DND-41 (cell line): ENCODE data around the gene VWA3B.

Experiments
- ATAC-seq: fragments of 200-7000 bp; cut with Tn5 transposase; 3 replicates; pipeline ENCODE4 v1.9.1; 2021; ENCODE audit warnings: low read depth; ENCODE audit not compliant: insufficient read depth
- DNase-seq: peaks from one replicate; pipeline ENCODE4 v3.0.0-alpha.2; 2020
- H2AFZ ChIP-seq: 2 replicates; pipeline ENCODE4 v1.6.0; 2012; ENCODE audit warnings: low read depth, low read length
- H3K27ac ChIP-seq: 2 replicates; pipeline ENCODE4 v1.5.1; 2012; ENCODE audit warnings: low read length, inconsistent platforms
- H3K27me3 ChIP-seq: fragments of 200-600 bp; sonication (generic); 2 replicates; pipeline ENCODE4 v1.6.0; 2012; ENCODE audit warnings: low read length, mild to moderate bottlenecking, inconsistent platforms; ENCODE audit not compliant: insufficient read depth, poor library complexity
- H3K36me3 ChIP-seq: 2 replicates; pipeline ENCODE4 v1.5.1; 2012; ENCODE audit warnings: low read length, inconsistent platforms; ENCODE audit not compliant: insufficient read depth
- H3K4me1 ChIP-seq: 2 replicates; pipeline ENCODE4 v1.5.1; 2012; ENCODE audit warnings: mild to moderate bottlenecking, low read length; ENCODE audit not compliant: insufficient read depth
- H3K4me2 ChIP-seq: 2 replicates; pipeline ENCODE4 v1.6.0; 2012; ENCODE audit warnings: mild to moderate bottlenecking, moderate library complexity, low read length, inconsistent platforms; ENCODE audit not compliant: insufficient read depth
- H3K4me3 ChIP-seq, 2 experiments: fragments of 200-600 bp in 1 of 2; shearing (Covaris generic) in 1 of 2; 2 replicates each; pipeline ENCODE4 v1.5.1; 2012 to 2016; ENCODE audit warnings: inconsistent platforms in 2 of 2, low read length in 2 of 2, mild to moderate bottlenecking in 2 of 2, low read depth in 1 of 2, moderate library complexity in 1 of 2
- H3K79me2 ChIP-seq: 2 replicates; pipeline ENCODE4 v1.6.0; 2012; ENCODE audit warnings: low read length, inconsistent platforms; ENCODE audit not compliant: insufficient read depth
- H3K9ac ChIP-seq: 2 replicates; pipeline ENCODE4 v1.6.0; 2012; ENCODE audit warnings: low read depth, mild to moderate bottlenecking, inconsistent platforms, low read length, moderate library complexity
- H3K9me3 ChIP-seq: 2 replicates; pipeline ENCODE4 v1.5.1; 2012; ENCODE audit warnings: low read length, moderate library complexity, mild to moderate bottlenecking, inconsistent platforms; ENCODE audit not compliant: insufficient read depth, severe bottlenecking
- H4K20me1 ChIP-seq: 2 replicates; pipeline ENCODE4 v1.6.0; 2012; ENCODE audit warnings: low read length; ENCODE audit not compliant: insufficient read depth
- CTCF ChIP-seq: IDR thresholded peaks from 2 replicates; pipeline ENCODE4 v1.5.1; 2012; ENCODE audit warnings: borderline replicate concordance, low read length, moderate library complexity, mild to moderate bottlenecking; ENCODE audit not compliant: poor library complexity, severe bottlenecking; ENCODE audit errors: extremely low read depth
- EZH2 ChIP-seq: IDR thresholded peaks from 3 replicates; pipeline ENCODE4 v1.6.1; 2012; ENCODE audit warnings: borderline replicate concordance, low read depth, mild to moderate bottlenecking, moderate library complexity, low read length, inconsistent platforms; ENCODE audit not compliant: severe bottlenecking

Gene VWA3B

GRCh38 chr2:98148595-98149332 lies 61.8 kb downstream of the VWA3B start:
- ATAC-seq (no peak), DNase-seq (no peak)
- H3K9me3 ChIP-seq = no peaks in the 10 kb centered on the region
- H3K27ac ChIP-seq = no peak overlapping the region
- no peaks in the 10 kb centered on the region for H3K36me3 ChIP-seq
- no peaks in the 10 kb centered on the region for H3K79me2 ChIP-seq
- H4K20me1 ChIP-seq = no peaks in the 10 kb centered on the region
- no peak overlapping the region for H3K9ac ChIP-seq
- no peak overlapping the region for H2AFZ ChIP-seq
- peak overlapping the region; percentile 41 for H3K4me2 ChIP-seq
- TF ChIP-seq EZH2 = no peak
- TF ChIP-seq CTCF = no peak
- no peak overlapping the region for H3K4me3 ChIP-seq
- no peaks in the 10 kb centered on the region for H3K27me3 ChIP-seq
- H3K4me1 ChIP-seq = peaks cover 9% of the 10 kb centered on the region; the same call in 1 of the 2 replicates

- no peak overlapping the region for H2AFZ ChIP-seq
- H3K36me3 ChIP-seq = no peaks in the 10 kb centered on the region
- TF ChIP-seq EZH2 = no peak
- no peak for TF ChIP-seq CTCF
- no peaks in the 10 kb centered on the region for H3K9me3 ChIP-seq
- H3K4me1 ChIP-seq = peaks cover 9% of the 10 kb centered on the region; the same call in 1 of the 2 replicates
- ATAC-seq (peak; percentile 98), DNase-seq (peak; percentile 56)
- peak overlapping the region; percentile 41 for H3K4me2 ChIP-seq
- no peaks in the 10 kb centered on the region for H3K79me2 ChIP-seq
- no peak overlapping the region for H3K9ac ChIP-seq
- no peak overlapping the region for H3K27ac ChIP-seq
- H3K4me3 ChIP-seq = no peak overlapping the region
- no peaks in the 10 kb centered on the region for H4K20me1 ChIP-seq
- no peaks in the 10 kb centered on the region for H3K27me3 ChIP-seq
Measured at GRCh38 chr2:98149333-98149697, 62.3 kb downstream of the VWA3B start.

GRCh38 chr2:98153481-98153880 lies 66.5 kb downstream of the VWA3B start:
- Histone ChIP-seq H3K4me2 (no peak overlapping the region), H3K27me3 (no peaks in the 10 kb centered on the region), H3K4me1 (peaks cover 9% of the 10 kb centered on the region; the same call in 1 of the 2 replicates), H3K9ac (no peak overlapping the region), H3K27ac (no peak overlapping the region), H3K36me3 (no peaks in the 10 kb centered on the region), H4K20me1 (no peaks in the 10 kb centered on the region), H3K4me3 (no peak overlapping the region), H3K9me3 (no peaks in the 10 kb centered on the region), H3K79me2 (no peaks in the 10 kb centered on the region), H2AFZ (no peak overlapping the region)
- TF ChIP-seq CTCF = no peak
- TF ChIP-seq EZH2 = no peak
- DNase-seq (no peak), ATAC-seq (no peak)

- H3K79me2 ChIP-seq = no peaks in the 10 kb centered on the region
- TF ChIP-seq CTCF = no peak
- no peak for TF ChIP-seq EZH2
- H3K36me3 ChIP-seq = no peaks in the 10 kb centered on the region
- no peaks in the 10 kb centered on the region for H3K27me3 ChIP-seq
- H3K4me1 ChIP-seq = no peaks in the 10 kb centered on the region
- no peaks in the 10 kb centered on the region for H3K9me3 ChIP-seq
- ATAC-seq (no peak), DNase-seq (no peak)
- no peak overlapping the region for H3K9ac ChIP-seq
- H3K4me3 ChIP-seq = no peak overlapping the region
- H2AFZ ChIP-seq = no peak overlapping the region
- no peak overlapping the region for H3K4me2 ChIP-seq
- H4K20me1 ChIP-seq = no peaks in the 10 kb centered on the region
- no peak overlapping the region for H3K27ac ChIP-seq
Measured at GRCh38 chr2:98155291-98155690, 68.3 kb downstream of the VWA3B start.
